WI38 (cell line): ENCODE data around the gene RALGAPA2.
"Not testable (repeated sequence)": the region's sequence is repeated elsewhere in the genome, so short reads cannot be mapped to it uniquely, and the experiment has no call there.

Experiments used
- H3K4me3 ChIP-seq: 2 replicates; pipeline ENCODE4 v1.5.1; 2011; ENCODE audit warnings: low read depth, mild to moderate bottlenecking, control low read depth, low read length
- CTCF ChIP-seq: IDR thresholded peaks from 2 replicates; pipeline ENCODE4 v1.5.1; 2012; ENCODE audit warnings: low read depth, mild to moderate bottlenecking, control low read depth, low read length

The RALGAPA2 gene

GRCh38 chr20:20547221-20547875, 165.1 kb downstream of the RALGAPA2 start:
- H3K4me3 ChIP-seq: no peak overlapping the region
- no peak for TF ChIP-seq CTCF

- no peak for TF ChIP-seq CTCF
- H3K4me3 ChIP-seq: no peak overlapping the region
These were observed 166.0 kb downstream of the RALGAPA2 start for GRCh38 chr20:20546402-20546801.

- H3K4me3 ChIP-seq: not testable (repeated sequence)
These were observed 169.1 kb downstream of the RALGAPA2 start for GRCh38 chr20:20543348-20543747.

GRCh38 chr20:20536240-20536933, 176.1 kb downstream of the RALGAPA2 start:
- TF ChIP-seq CTCF: no peak
- H3K4me3 ChIP-seq: no peak overlapping the region

- no peak for TF ChIP-seq CTCF
- no peak overlapping the region for H3K4me3 ChIP-seq
These were observed 177.4 kb downstream of the RALGAPA2 start for GRCh38 chr20:20535051-20535450.

GRCh38 chr20:20531283-20531682, 181.2 kb downstream of the RALGAPA2 start:
- TF ChIP-seq CTCF: no peak
- H3K4me3 ChIP-seq: no peak overlapping the region

- no peak for TF ChIP-seq CTCF
These were observed 181.9 kb downstream of the RALGAPA2 start for GRCh38 chr20:20530428-20531151.

More at GRCh38 chr20:20530428-20531151, 181.9 kb downstream of the RALGAPA2 start:
- H3K4me3 ChIP-seq: no peak overlapping the region
